ENCODE data around the gene PIWIL4. TPM values are rescaled to one million over a fixed set of nuclear protein-coding genes. Genes with fewer than 3 reads are reported as not detected.

PIWIL4 gene
- total and polyA plus RNA-seq, 2 of the 8 experiments (the other 6 are each of a cell fraction or from before 2014, with no cell fraction given), result 0.51 to 0.52 TPM

- H3K9ac ChIP-seq (replicated peaks in 1 of 4; ENCODE audit: extremely low read depth in 1 of 4, low read depth in 3 of 4, low read length in 3 of 4), result no peak overlapping the region
- 88% methylated on average over 4 of the region's 4 CpGs; no CpG with 5 or more reads in 1 of the 2 experiments for WGBS, 2 experiments (ENCODE audit: extremely low coverage in 1 of 2, insufficient coverage in 1 of 2, insufficient read length in 1 of 2, insufficient replicate concordance in 2 of 2, low coverage in 1 of 2, low lambda C conversion rate in 2 of 2, missing lambda C conversion rate in 1 of 2)
- no peak for FAIRE-seq
- H4K8ac ChIP-seq (ENCODE audit: extremely low read depth, insufficient read depth, low read length), result no peak overlapping the region
- no peaks in the 10 kb centered on the region; a peak in 1 of 7 replicates for H3K4me1 ChIP-seq (replicated peaks in 1 of 4; ENCODE audit: control insufficient read depth in 3 of 4, insufficient read depth in 4 of 4, low read length in 3 of 4)
- no peak overlapping the region for H3K18ac ChIP-seq (ENCODE audit: extremely low read depth, low read length)
- no peak overlapping the region for H2BK120ac ChIP-seq (replicated peaks; ENCODE audit: low read depth, low read length)
- H2BK20ac ChIP-seq (ENCODE audit: low read length), result no peak overlapping the region
- no peak overlapping the region for H2BK12ac ChIP-seq (ENCODE audit: low read depth, low read length)
- no peaks in the 10 kb centered on the region for H3K36me3 ChIP-seq (ENCODE audit: control insufficient read depth in 2 of 4, insufficient read depth in 4 of 4, low read length in 3 of 4)
- no peak overlapping the region for H3K4ac ChIP-seq (replicated peaks; ENCODE audit: insufficient read length, low read depth, low read length)
- H3K56ac ChIP-seq (replicated peaks; ENCODE audit: insufficient read length, low read depth, low read length), result no peak overlapping the region
- TF ChIP-seq SIX5 (IDR thresholded peaks at IDR 0.05; ENCODE audit: low read depth, low read length), result no peak
- no peak for TF ChIP-seq CTBP2 (IDR thresholded peaks at IDR 0.05; ENCODE audit: borderline replicate concordance, insufficient read depth, insufficient read length, low read length)
- no peak for TF ChIP-seq CTCF (IDR thresholded peaks at IDR 0.05; ENCODE audit: control extremely low read depth in 1 of 3, insufficient read depth in 1 of 3, low read depth in 1 of 3, low read length in 3 of 3)
- no peak for TF ChIP-seq TAF1 (IDR thresholded peaks at IDR 0.05; ENCODE audit: low read depth, low read length)
- TF ChIP-seq EP300 (IDR thresholded peaks at IDR 0.05; ENCODE audit: borderline replicate concordance in 1 of 2, low read depth in 2 of 2, low read length in 2 of 2), result no peak
- no peak for TF ChIP-seq KDM4A (IDR thresholded peaks at IDR 0.05; ENCODE audit: low read depth, low read length, severe bottlenecking)
- no peak for TF ChIP-seq E2F6 (IDR thresholded peaks at IDR 0.05)
- no peak for TF ChIP-seq EGR1 (IDR thresholded peaks at IDR 0.05; ENCODE audit: borderline replicate concordance, low read depth, low read length)
- TF ChIP-seq SP1 (IDR thresholded peaks at IDR 0.05; ENCODE audit: low read depth, low read length), result no peak
- H3K27me3 ChIP-seq (replicated peaks in 1 of 4; ENCODE audit: control insufficient read depth in 3 of 4, extremely low read depth in 1 of 4, insufficient read depth in 3 of 4, low read length in 3 of 4), result no peaks in the 10 kb centered on the region
- H3K27ac ChIP-seq (ENCODE audit: low read depth, low read length), result no peak overlapping the region
- ChIA-PET POLR2A (ENCODE audit: partially characterized antibody) (interaction anchor here (1.0 to 1.3 kb wide), 2 partner anchors 8 to 52 kb away, joined by 3 read pairs; no protein-coding TSS in a partner anchor), CTCF (ENCODE audit: partially characterized antibody) (no interaction called here)
- H2BK15ac ChIP-seq (ENCODE audit: low read length), result no peak overlapping the region
- H3K79me1 ChIP-seq (ENCODE audit: low read depth, low read length), result no peaks in the 10 kb centered on the region
- no peak overlapping the region for H3K4me3 ChIP-seq (ENCODE audit: extremely low read depth in 1 of 4, insufficient read depth in 2 of 4, low read depth in 3 of 4, low read length in 4 of 4)
- no peaks in the 10 kb centered on the region for H3K9me3 ChIP-seq (ENCODE audit: insufficient read depth in 2 of 2, low read depth in 1 of 2, low read length in 1 of 2)
- no peaks in the 10 kb centered on the region for H3K23me2 ChIP-seq (ENCODE audit: low read depth, low read length)
- H4K91ac ChIP-seq (replicated peaks; ENCODE audit: insufficient read length, low read length), result no peak overlapping the region
- no peak overlapping the region for H2AK5ac ChIP-seq (ENCODE audit: low read depth, low read length)
- no peak overlapping the region for H3K4me2 ChIP-seq (ENCODE audit: insufficient read depth in 1 of 2, low read depth in 2 of 2, low read length in 2 of 2)
- H4K5ac ChIP-seq (ENCODE audit: insufficient read length, low read depth, low read length), result no peak overlapping the region
- H2AFZ ChIP-seq (ENCODE audit: low read length), result no peak overlapping the region
- no peaks in the 10 kb centered on the region for H3K79me2 ChIP-seq (ENCODE audit: control insufficient read depth in 1 of 2, insufficient read depth in 2 of 2, low read length in 2 of 2)
- H3K14ac ChIP-seq (ENCODE audit: insufficient read length), result no peak overlapping the region
- no peak for DNase-seq (ENCODE audit: low read depth in 1 of 2, low spot score in 2 of 2)
- H2BK5ac ChIP-seq (ENCODE audit: low read depth, low read length), result no peak overlapping the region
- H4K20me1 ChIP-seq (replicated peaks in 1 of 2; ENCODE audit: control insufficient read depth in 1 of 2, insufficient read depth in 2 of 2, low read length in 2 of 2), result no peaks in the 10 kb centered on the region
- no peak overlapping the region for H3K23ac ChIP-seq (ENCODE audit: insufficient read length)
These were observed 1.5 kb downstream of the PIWIL4 start for GRCh38 chr11:94568717-94569116.
